ENCODE results near the gene ARL2. TPM values are rescaled to one million over a fixed set of nuclear protein-coding genes. Genes with fewer than 3 reads are reported as not detected.
"Not testable (repeated sequence)": the region's sequence is repeated elsewhere in the genome, so short reads cannot be mapped to it uniquely, and the experiment has no call there.

The ARL2 gene
- total and polyA plus RNA-seq, 10 donors, result 44.5 to 110 (median 58.9) TPM

- no peaks in the 10 kb centered on the region for H3K36me3 ChIP-seq
- H3K4me3 ChIP-seq, result no peak overlapping the region
- no peak for DNase-seq
- no peak for TF ChIP-seq POLR2A (IDR thresholded peaks at IDR 0.05)
- no peak for TF ChIP-seq POLR2AphosphoS5 (IDR thresholded peaks at IDR 0.05)
- TF ChIP-seq CTCF (IDR thresholded peaks at IDR 0.05 in 8 of 11, conservative IDR thresholded peaks at IDR 0.05 in 3 of 11), result no peak
- H3K4me1 ChIP-seq, result peaks cover 4 to 32% (median 13%) of the 10 kb centered on the region in 6 donors
- no peak overlapping the region for H3K27ac ChIP-seq
- H3K9me3 ChIP-seq, result no peaks in the 10 kb centered on the region
- 65 to 86% (median 77%) methylated on average over 2 of the region's 2 CpGs for WGBS, 5 donors
- intact Hi-C loops (cut with DNase I; ENCODE audit: low total_unique reads), result no loop called here
- peaks cover 0 to 11% (median 0%) of the 10 kb centered on the region in 7 donors for H3K27me3 ChIP-seq (replicated peaks in 1 of 7)
Measured at GRCh38 chr11:64976651-64977050, 37.3 kb upstream of the ARL2 start.

- H3K4me3 ChIP-seq; H3K27me3 ChIP-seq (replicated peaks in 1 of 7); H3K9me3 ChIP-seq; intact Hi-C loops (cut with DNase I; ENCODE audit: low total_unique reads); H3K27ac ChIP-seq; H3K36me3 ChIP-seq; DNase-seq: not testable (repeated sequence)
- H3K4me1 ChIP-seq, result peaks cover 3 to 26% (median 13%) of the 10 kb centered on the region in 6 donors
- 79 to 95% (median 89%) methylated on average over 5 of the region's 5 CpGs for WGBS, 5 donors
Measured at GRCh38 chr11:64983339-64983738, 30.6 kb upstream of the ARL2 start.

GRCh38 chr11:64987998-64988854 lies 25.7 kb upstream of the ARL2 start:
- Histone ChIP-seq H3K4me1 (peaks cover 29 to 71% (median 56%) of the 10 kb centered on the region in 6 donors), H3K36me3 (peaks cover 0 to 45% (median 4%) of the 10 kb centered on the region in 6 donors), H3K9me3 (no peaks in the 10 kb centered on the region), H3K27me3 (replicated peaks in 1 of 7) (no peaks in the 10 kb centered on the region), H3K4me3 (no peak overlapping the region), H3K27ac (peak overlapping the region in 7 of 8 donors; percentile 41 to 88 (median 82))
- WGBS, 5 donors, result 79 to 89% (median 82%) methylated on average over 6 of the region's 6 CpGs
- TF ChIP-seq POLR2AphosphoS5 (IDR thresholded peaks at IDR 0.05) (no peak), POLR2A (IDR thresholded peaks at IDR 0.05) (no peak), CTCF (IDR thresholded peaks at IDR 0.05 in 8 of 11, conservative IDR thresholded peaks at IDR 0.05 in 3 of 11) (no peak)
- no peak for DNase-seq
- intact Hi-C loops (cut with DNase I; ENCODE audit: low total_unique reads), result no loop called here

- Histone ChIP-seq H3K4me3 (peak overlapping the region in 7 of 8 donors; percentile 1 to 59 (median 25)), H3K9me3 (no peaks in the 10 kb centered on the region), H3K27ac (peak overlapping the region; percentile 71 to 88 (median 78)), H3K4me1 (peaks cover 29 to 78% (median 61%) of the 10 kb centered on the region in 6 donors), H3K36me3 (peaks cover 0 to 57% (median 4%) of the 10 kb centered on the region in 6 donors), H3K27me3 (replicated peaks in 1 of 7) (no peaks in the 10 kb centered on the region)
- peak; percentile 78 for DNase-seq
- TF ChIP-seq POLR2A (IDR thresholded peaks at IDR 0.05) (no peak), POLR2AphosphoS5 (IDR thresholded peaks at IDR 0.05) (no peak), CTCF (IDR thresholded peaks at IDR 0.05 in 8 of 11, conservative IDR thresholded peaks at IDR 0.05 in 3 of 11) (no peak)
- intact Hi-C loops (cut with DNase I; ENCODE audit: low total_unique reads), result no loop called here
- 77 to 83% (median 79%) methylated on average over 4 to 13 of the region's 13 CpGs for WGBS, 5 donors
Measured at GRCh38 chr11:64989416-64989815, 24.5 kb upstream of the ARL2 start.
